Caco-2 (cell line): ENCODE results near the gene MROH8. TPM values are rescaled to one million over a fixed set of nuclear protein-coding genes. Genes with fewer than 3 reads are reported as not detected.

ENCODE experiments used
- BruUV-seq: library from RNA; stranded (reverse); fragments of 400-500 nt; replicated peaks from 2 replicates; lab custom pipeline; 2021; lab: Mats Ljungman, UMichigan
- CTCF ChIA-PET: fragments of 300-600 bp; sonication (Branson Sonifier 250); formaldehyde crosslinking; loops from one replicate; lab custom pipeline; 2022; ENCODE audit warnings: antibody characterized with exemption; lab: Charles Lee
- POLR2A ChIA-PET: fragments of 300-600 bp; sonication (Branson Sonifier 250); formaldehyde crosslinking; loops from one replicate; lab custom pipeline; 2022; ENCODE audit warnings: antibody characterized with exemption; lab: Charles Lee
- DNase-seq, 2 experiments: peaks; one replicate each; pipeline versions ENCODE4 v3.0.0 to v3.0.0-alpha.2; 2020 to 2022
- H3K27me3 ChIP-seq: replicated peaks from 2 replicates; pipeline ENCODE4 v1.6.0; 2011; ENCODE audit warnings: low read length; ENCODE audit not compliant: control insufficient read depth, insufficient read depth
- H3K36me3 ChIP-seq: 2 replicates; pipeline ENCODE4 v1.5.1; 2011; ENCODE audit warnings: low read length; ENCODE audit not compliant: control insufficient read depth, insufficient read depth
- H3K4me1 ChIP-seq: fragments of 250-450 bp; sonication (Bioruptor Pico); 2 replicates; pipeline ENCODE4 v1.5.1; 2020; ENCODE audit warnings: mild to moderate bottlenecking
- H3K4me3 ChIP-seq: 2 replicates; pipeline ENCODE4 v1.5.1; 2011; ENCODE audit warnings: low read depth, mild to moderate bottlenecking, control low read depth, low read length
- H3K9me3 ChIP-seq: fragments of 250-450 bp; sonication (Bioruptor Pico); 2 replicates; pipeline ENCODE4 v1.5.1; 2020; ENCODE audit warnings: mild to moderate bottlenecking, moderate library complexity
- H3K27ac Mint-ChIP-seq: one replicate; pipeline ENCODE4 v1.8.0; 2022; ENCODE audit warnings: mixed read lengths; ENCODE audit not compliant: unreplicated experiment
- H3K27me3 Mint-ChIP-seq: one replicate; pipeline ENCODE4 v1.8.0; 2022; ENCODE audit warnings: mixed read lengths; ENCODE audit not compliant: insufficient read depth, unreplicated experiment
- H3K36me3 Mint-ChIP-seq: one replicate; pipeline ENCODE4 v1.8.0; 2022; ENCODE audit warnings: mild to moderate bottlenecking, mixed read lengths; ENCODE audit not compliant: insufficient read depth, unreplicated experiment
- H3K4me1 Mint-ChIP-seq: one replicate; pipeline ENCODE4 v1.8.0; 2022; ENCODE audit warnings: low read depth, mixed read lengths; ENCODE audit not compliant: unreplicated experiment
- H3K4me3 Mint-ChIP-seq: one replicate; pipeline ENCODE4 v1.8.0; 2022; ENCODE audit warnings: mild to moderate bottlenecking, moderate library complexity, mixed read lengths; ENCODE audit not compliant: unreplicated experiment
- H3K9me3 Mint-ChIP-seq: one replicate; pipeline ENCODE4 v1.8.0; 2022; ENCODE audit warnings: mixed read lengths; ENCODE audit not compliant: unreplicated experiment
- intact Hi-C: fragments of 100-400 bp; cut with micrococcal nuclease; formaldehyde crosslinking; loops from one replicate; pipeline ENCODE4 v1.10.0; 2022; ENCODE audit not compliant: unreplicated experiment
- total RNA-seq: library from RNA; stranded (reverse); gene quantifications from 2 replicates; pipeline ENCODE4 v1.2.3, GENCODE V29; 2022
- TF ChIP-seq, protein P1 (sequence below), 2 experiments: fragments of 200-600 bp in 1 of 2; IDR thresholded peaks; 1 replicate in 1 of 2; 2 replicates in 1 of 2; pipeline versions ENCODE4 v1.5.1 to v1.8.0; 2011 to 2022; ENCODE audit warnings: antibody characterized with exemption in 1 of 2, control low read depth in 1 of 2, inconsistent platforms in 1 of 2, low read depth in 1 of 2, low read length in 1 of 2, mild to moderate bottlenecking in 1 of 2, moderate library complexity in 1 of 2; ENCODE audit not compliant: insufficient read depth in 1 of 2, severe bottlenecking in 1 of 2, unreplicated experiment in 1 of 2

MROH8 gene
- total RNA-seq, 1 experiment from 2014 or later = 2.6 TPM

DNA sequence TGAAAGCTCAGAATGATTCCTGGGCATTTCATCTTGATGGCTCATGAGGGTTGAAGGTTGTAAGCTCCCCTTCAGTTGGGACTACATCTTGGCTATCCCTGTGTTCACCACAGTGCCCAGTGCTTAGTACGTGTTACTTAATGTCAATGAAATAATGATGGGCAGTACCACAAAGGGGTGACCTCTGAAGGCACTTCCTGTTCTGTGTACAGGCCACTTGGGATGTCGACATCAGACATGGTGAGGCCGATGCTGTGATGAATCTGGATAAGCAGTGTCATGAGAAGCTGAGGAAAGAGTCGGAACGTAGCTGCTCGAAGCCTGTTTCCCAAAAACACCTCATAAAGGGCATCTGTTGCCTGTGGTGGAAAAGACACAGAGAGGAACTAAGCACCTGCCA is 55.9 kb downstream of the MROH8 start:
- Histone ChIP-seq H3K36me3 (no peaks in the 10 kb centered on the region), H3K4me1 (no peaks in the 10 kb centered on the region), H3K27me3 (no peaks in the 10 kb centered on the region), H3K4me3 (no peak overlapping the region), H3K9me3 (no peaks in the 10 kb centered on the region)
- Mint-ChIP-seq H3K4me3 (no peak overlapping the region), H3K4me1 (peaks cover 7% of the 10 kb centered on the region), H3K9me3 (no peaks in the 10 kb centered on the region), H3K27me3 (peaks cover 4% of the 10 kb centered on the region), H3K36me3 (no peaks in the 10 kb centered on the region), H3K27ac (no peak overlapping the region)
- DNase-seq = no peak
- intact Hi-C loops = no loop called here
- ChIA-PET POLR2A (no interaction called here), CTCF (interaction anchor here (0.7 kb wide), 1 partner anchor 89 kb away, joined by 3 read pairs; no protein-coding TSS in a partner anchor)
- TF ChIP-seq, protein P1, sequence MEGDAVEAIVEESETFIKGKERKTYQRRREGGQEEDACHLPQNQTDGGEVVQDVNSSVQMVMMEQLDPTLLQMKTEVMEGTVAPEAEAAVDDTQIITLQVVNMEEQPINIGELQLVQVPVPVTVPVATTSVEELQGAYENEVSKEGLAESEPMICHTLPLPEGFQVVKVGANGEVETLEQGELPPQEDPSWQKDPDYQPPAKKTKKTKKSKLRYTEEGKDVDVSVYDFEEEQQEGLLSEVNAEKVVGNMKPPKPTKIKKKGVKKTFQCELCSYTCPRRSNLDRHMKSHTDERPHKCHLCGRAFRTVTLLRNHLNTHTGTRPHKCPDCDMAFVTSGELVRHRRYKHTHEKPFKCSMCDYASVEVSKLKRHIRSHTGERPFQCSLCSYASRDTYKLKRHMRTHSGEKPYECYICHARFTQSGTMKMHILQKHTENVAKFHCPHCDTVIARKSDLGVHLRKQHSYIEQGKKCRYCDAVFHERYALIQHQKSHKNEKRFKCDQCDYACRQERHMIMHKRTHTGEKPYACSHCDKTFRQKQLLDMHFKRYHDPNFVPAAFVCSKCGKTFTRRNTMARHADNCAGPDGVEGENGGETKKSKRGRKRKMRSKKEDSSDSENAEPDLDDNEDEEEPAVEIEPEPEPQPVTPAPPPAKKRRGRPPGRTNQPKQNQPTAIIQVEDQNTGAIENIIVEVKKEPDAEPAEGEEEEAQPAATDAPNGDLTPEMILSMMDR (IDR thresholded peaks at IDR 0.05; ENCODE audit: insufficient read depth in 1 of 2, low read depth in 1 of 2, low read length in 1 of 2, severe bottlenecking in 1 of 2, unreplicated experiment in 1 of 2) = no peak
- BruUV-seq = no TSS peak

GRCh38 chr20:37120497-37120896 is 58.9 kb downstream of the MROH8 start:
- Mint-ChIP-seq H3K4me3 (no peak overlapping the region), H3K36me3 (no peaks in the 10 kb centered on the region), H3K27ac (no peak overlapping the region), H3K4me1 (peaks cover 7% of the 10 kb centered on the region), H3K27me3 (peaks cover 4% of the 10 kb centered on the region), H3K9me3 (no peaks in the 10 kb centered on the region)
- no peaks in the 10 kb centered on the region for H3K4me1 ChIP-seq
- TF ChIP-seq, protein P1 (IDR thresholded peaks at IDR 0.05; ENCODE audit: insufficient read depth in 1 of 2, low read depth in 1 of 2, low read length in 1 of 2, severe bottlenecking in 1 of 2, unreplicated experiment in 1 of 2) = no peak
- ChIA-PET POLR2A (no interaction called here), CTCF (no interaction called here)
- H3K27me3 ChIP-seq = no peaks in the 10 kb centered on the region
- H3K4me3 ChIP-seq = no peak overlapping the region
- no peaks in the 10 kb centered on the region for H3K9me3 ChIP-seq
- H3K36me3 ChIP-seq = no peaks in the 10 kb centered on the region
- intact Hi-C loops = no loop called here
- no peak for DNase-seq
- BruUV-seq = no TSS peak

- no peaks in the 10 kb centered on the region for H3K4me1 ChIP-seq
- TF ChIP-seq, protein P1 (IDR thresholded peaks at IDR 0.05; ENCODE audit: insufficient read depth in 1 of 2, low read depth in 1 of 2, low read length in 1 of 2, severe bottlenecking in 1 of 2, unreplicated experiment in 1 of 2) = no peak
- Mint-ChIP-seq H3K4me1 (peaks cover 7% of the 10 kb centered on the region), H3K27me3 (peaks cover 4% of the 10 kb centered on the region), H3K36me3 (no peaks in the 10 kb centered on the region), H3K4me3 (no peak overlapping the region), H3K27ac (no peak overlapping the region), H3K9me3 (no peaks in the 10 kb centered on the region)
- no peaks in the 10 kb centered on the region for H3K36me3 ChIP-seq
- no peak overlapping the region for H3K4me3 ChIP-seq
- ChIA-PET POLR2A (no interaction called here), CTCF (no interaction called here)
- intact Hi-C loops = no loop called here
- H3K27me3 ChIP-seq = no peaks in the 10 kb centered on the region
- no peaks in the 10 kb centered on the region for H3K9me3 ChIP-seq
- DNase-seq = no peak
- BruUV-seq = no TSS peak
Observed at GRCh38 chr20:37119356-37120036, 59.9 kb downstream of the MROH8 start.
